ENCODE measurements around the gene FZD7. TPM values are rescaled to one million over a fixed set of nuclear protein-coding genes. Genes with fewer than 3 reads are reported as not detected.

FZD7 gene
- total RNA-seq, result under 0.01 and 0.20 TPM in 2 replicates

GRCh38 chr2:202033317-202034248, at the start of gene FZD7:
TSS of gene FZD7 (plus strand) at chr2:202033855. CDS start at chr2:202034648, 793 bp downstream.
- peak; percentile 83 to 84 for DNase-seq (ENCODE audit: low read depth in 2 of 2)

DNA sequence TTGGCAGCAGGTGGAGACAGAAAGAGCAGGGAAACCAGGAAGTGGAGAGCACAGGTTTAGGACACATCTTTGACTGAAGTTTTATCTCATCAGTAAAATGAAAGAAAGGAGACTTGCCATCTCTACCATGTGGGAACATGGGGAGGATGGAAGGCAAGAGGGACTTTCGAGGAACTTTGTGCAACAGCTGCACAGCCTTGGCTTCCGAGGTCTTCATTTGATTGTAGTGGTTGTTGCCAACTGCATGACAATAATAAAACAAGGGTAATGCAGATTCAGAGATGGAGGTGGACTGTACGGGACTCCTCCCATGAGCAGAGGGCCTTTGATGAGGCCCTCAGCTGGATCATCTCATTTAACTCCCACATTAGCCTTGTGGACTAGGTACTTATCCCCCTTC, 49.3 kb upstream of the FZD7 start:
- no peak for DNase-seq (ENCODE audit: low read depth in 2 of 2)

- no peak for DNase-seq (ENCODE audit: low read depth in 2 of 2)
Observed at GRCh38 chr2:201984800-201985525, 48.7 kb upstream of the FZD7 start.

DNA sequence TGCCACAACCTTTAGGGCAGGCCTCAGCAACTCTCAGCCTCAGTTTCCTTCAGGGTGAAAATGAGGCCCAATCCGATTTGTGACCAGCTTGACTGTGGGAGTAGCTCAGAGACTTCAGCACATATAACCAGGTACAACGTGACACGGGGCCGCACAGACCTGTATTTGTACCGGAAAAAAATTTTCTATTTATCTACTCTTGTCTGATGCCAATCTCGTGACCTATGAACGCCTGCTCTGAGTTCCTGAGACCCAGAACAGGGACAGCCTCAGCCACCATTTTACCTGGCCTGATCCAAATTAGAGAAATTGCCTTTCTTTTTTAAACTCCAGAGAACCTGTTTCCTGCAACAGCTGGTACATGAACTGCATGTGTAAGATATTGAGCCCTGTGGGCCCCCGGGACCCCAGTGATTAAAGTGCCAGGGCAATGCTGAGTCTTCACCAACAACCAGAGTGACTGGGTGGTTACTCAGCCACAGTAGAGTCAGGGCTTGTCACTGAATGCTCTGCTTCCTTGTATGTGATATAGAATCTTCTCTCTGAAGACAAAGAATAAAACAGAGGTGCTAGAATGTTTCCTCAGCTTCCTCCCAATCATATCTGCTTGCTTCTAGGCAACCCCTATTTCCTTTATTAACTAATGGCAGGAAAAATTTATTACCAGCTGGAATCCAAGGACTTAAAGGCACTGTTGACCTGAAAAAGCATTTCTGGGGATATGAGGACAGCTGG, 47.8 kb upstream of the FZD7 start:
- DNase-seq (ENCODE audit: low read depth in 2 of 2), result no peak

DNA sequence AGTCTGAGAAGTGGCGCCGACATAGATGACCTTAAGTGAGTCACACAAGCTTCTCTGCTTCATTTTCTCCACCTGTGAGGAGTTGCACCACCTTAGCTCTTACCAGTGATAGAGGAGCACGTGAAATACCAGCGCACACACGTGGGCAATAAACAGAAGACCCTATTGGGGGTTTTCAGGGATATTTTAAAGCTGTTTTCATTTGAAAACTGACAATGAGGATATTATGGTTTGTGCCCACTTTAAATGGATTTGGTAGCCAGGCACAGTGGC, 47.3 kb upstream of the FZD7 start:
- DNase-seq (ENCODE audit: low read depth in 2 of 2), result no peak

- DNase-seq (ENCODE audit: low read depth in 2 of 2), result no peak
Observed at GRCh38 chr2:201987426-201987825, 46.2 kb upstream of the FZD7 start.

DNA sequence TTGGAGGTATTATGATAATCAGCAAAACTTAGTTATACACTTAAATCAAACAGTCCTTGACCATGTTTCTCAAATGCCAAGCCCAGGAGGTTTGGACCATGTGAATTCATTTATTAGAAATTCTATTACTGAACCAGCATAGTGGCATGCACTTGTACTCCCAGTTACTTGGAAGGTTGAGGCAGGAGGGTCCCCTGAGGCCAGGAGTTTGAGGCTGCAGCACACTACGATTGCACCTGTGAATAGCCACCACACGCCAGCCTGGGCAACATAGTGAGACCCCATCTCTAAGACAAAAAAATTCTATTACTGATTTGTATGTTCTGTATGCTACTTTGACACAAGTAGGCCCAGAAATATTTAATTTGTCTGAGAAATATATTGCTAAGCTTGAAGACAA, 43.6 kb upstream of the FZD7 start:
- DNase-seq (ENCODE audit: low read depth in 2 of 2), result no peak

- no peak for DNase-seq (ENCODE audit: low read depth in 2 of 2)
Observed at GRCh38 chr2:201992960-201993359, 40.7 kb upstream of the FZD7 start.

DNA sequence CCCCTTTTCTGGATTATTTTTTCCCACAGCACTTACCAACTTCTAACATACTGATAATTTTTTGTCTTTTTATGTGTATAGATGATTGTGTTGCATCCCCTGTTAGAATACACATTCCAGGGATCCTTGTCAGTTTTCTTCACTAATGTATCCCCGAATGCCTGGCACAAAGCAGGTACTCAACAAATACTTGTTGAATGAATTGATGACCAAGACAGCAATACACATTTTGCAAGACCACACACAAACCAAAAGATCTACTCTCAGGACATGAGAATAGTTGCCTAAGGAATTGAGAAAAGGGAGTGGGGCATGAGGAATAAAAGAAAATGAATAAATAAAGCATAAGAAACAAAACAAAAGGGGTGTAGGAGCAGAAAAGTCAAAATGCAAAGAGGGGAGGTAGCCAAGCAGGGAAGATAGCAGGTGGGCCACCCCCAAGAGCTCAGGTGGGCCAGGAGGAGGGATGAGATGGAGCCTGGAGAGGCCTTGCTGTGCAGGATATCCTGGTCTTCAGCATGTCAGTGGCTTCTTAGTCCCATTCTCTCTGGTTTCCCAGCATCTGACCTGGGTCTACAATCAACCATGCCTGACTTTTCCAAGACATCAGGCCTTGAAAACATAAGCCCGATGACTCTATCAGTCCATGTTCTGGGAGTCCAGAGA, 38.5 kb upstream of the FZD7 start:
- no peak for DNase-seq (ENCODE audit: low read depth in 2 of 2)

DNA sequence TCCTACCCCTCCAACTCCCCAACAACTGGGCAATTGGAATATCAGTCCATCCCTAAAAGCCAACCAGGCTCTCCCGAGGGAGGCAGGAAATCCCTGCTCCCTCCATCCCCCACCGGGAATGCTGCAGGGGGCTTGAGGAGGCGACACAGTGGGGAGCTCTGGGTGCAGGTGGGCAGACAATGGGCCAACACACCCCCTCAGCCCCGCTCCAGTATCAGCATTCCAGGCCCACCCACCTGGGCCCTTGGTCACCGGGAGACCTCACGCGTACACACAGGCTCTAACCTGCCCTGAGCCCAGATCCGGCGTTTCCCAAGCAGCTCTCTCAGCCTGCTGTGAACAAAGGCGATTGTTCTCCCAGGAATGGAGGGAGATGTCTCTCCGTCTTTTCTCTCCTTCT, 37.6 kb upstream of the FZD7 start:
- no peak for DNase-seq (ENCODE audit: low read depth in 2 of 2)

- DNase-seq (ENCODE audit: low read depth in 2 of 2), result no peak
Observed at GRCh38 chr2:201996679-201997314, 36.9 kb upstream of the FZD7 start.

DNA sequence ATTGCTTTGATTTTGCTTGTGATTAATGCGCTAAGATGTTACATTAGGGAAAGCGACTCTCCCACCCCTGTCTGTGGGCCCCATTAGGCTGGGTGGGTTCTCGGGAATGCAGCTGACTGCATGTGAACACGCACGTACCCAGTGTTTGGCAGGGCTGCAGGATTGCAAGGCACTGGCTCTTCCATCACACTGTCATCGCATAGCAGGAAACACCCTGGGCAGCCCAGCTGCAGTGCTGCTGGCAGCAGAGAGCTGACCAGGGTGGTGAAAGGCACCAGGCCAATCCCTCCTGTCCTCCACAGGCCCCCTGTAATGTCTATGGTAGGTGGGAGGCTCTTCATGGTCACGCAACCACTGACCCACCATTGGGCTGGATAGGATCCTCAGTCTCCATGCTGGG, 34.4 kb upstream of the FZD7 start:
- no peak for DNase-seq (ENCODE audit: low read depth in 2 of 2)

DNA sequence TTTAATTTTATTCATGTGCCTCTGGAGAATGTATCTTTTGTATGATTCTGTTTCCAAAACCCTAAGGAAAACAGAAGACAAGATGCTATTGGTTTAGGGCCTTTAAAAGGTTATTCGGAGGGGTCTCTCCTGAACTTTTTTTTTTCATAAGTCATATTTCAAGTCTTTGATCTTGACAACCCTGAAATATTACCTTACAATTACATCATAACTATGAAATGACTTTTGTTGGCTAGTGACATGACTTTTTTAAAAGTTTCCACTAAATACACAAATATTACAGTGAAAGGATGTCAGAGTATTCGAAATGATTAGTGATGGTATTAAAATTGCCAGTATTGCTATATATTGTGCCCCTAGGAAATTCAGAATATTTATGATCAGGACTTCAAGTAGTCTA, 31.8 kb upstream of the FZD7 start:
- no peak for DNase-seq (ENCODE audit: low read depth in 2 of 2)

- no peak for DNase-seq (ENCODE audit: low read depth in 2 of 2)
Observed at GRCh38 chr2:202002381-202002780, 31.3 kb upstream of the FZD7 start.

DNA sequence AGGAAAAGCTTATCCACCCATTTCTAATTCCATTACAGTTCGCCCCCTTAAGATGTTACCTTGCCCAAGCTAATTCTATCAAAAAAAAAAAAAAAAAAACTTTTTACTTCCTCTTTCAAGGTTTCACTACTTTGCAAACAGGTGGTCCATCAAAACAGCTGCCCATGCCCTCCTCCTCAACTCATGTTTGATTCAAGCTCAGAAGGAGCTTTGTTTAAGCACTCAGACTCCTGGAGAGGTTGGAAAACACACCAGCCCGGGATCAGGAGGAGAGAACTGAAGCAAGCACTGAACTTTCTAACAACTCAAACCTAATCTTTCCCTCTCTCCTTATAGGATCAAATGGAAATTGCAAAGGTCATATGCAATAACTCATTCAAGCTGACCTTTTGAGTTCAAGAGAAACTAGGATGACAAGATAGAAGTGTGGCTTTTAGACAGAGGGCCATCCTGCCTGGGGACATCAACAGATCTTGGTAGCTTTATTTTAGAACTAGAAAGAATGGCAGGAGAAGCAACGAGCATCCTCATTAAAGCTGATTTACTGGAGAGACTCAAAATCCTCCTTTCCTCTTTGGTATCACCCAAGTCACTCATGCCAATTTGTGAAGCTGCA, 28.3 kb upstream of the FZD7 start:
- no peak for DNase-seq (ENCODE audit: low read depth in 2 of 2)

- DNase-seq (ENCODE audit: low read depth in 2 of 2), result no peak
Observed at GRCh38 chr2:202006301-202006700, 27.4 kb upstream of the FZD7 start.

DNA sequence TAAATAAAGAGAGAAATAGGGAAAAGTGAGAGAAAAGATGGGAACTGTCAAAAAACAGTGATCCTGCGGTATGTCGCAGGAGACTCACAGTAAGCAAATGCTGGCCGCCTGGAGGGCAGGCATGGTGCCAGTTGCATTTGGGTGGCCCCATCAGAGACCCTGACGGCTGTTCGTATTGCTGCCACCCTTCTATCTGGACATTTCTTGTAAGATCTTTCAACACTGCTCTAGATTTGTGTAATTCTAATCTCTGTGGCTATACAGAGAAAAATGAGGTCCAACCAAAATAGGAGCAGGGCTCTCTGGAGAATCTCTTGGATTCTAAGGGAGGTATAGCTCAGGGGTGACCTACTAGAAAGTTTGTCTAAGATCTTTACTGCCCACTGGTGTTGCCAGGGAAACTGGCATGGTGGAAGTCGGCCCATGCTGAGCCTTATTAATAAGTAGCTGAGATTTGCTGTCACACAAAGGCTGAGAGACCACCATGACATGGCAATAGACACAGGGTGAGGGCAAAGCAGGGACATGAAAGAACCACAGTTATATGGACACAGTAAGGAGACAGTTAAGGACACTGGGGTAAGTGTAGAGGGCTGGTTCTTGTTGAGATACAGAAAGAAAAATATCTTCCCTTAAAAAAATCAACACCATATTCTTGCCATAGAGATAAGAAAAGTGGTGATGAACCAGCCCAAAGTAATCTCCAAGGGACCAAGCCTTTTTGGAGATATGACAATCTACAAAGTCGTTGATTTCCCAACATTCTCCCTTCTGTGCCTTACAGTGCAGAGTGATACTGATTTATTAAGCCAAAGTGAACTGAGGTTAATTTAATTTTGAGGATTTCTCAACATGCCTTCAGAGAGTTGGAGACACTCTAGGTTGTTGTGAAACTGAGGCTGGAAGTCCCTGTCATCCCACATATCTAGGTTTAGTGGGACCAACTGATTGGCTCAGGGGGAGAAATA, 26.4 kb upstream of the FZD7 start:
- no peak for DNase-seq (ENCODE audit: low read depth in 2 of 2)

DNA sequence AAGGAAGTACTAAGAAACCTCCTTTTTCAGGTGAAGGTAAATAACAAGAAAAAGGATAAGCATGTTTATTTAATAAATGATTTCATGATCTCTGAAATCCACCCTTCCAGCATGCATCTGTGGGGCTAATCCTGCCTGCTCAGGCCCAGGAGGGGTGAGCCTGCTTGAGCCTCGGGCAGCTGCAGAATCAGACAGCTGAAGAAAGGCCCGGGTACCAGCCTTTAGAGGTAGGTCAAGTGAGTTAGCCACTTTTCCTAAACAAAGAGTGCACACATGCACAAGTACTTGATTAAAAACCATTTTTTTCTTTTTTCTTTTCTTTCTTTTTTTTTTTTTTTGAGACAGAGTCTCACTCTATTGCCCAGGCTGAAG, 25.7 kb upstream of the FZD7 start:
- DNase-seq (ENCODE audit: low read depth in 2 of 2), result no peak

DNA sequence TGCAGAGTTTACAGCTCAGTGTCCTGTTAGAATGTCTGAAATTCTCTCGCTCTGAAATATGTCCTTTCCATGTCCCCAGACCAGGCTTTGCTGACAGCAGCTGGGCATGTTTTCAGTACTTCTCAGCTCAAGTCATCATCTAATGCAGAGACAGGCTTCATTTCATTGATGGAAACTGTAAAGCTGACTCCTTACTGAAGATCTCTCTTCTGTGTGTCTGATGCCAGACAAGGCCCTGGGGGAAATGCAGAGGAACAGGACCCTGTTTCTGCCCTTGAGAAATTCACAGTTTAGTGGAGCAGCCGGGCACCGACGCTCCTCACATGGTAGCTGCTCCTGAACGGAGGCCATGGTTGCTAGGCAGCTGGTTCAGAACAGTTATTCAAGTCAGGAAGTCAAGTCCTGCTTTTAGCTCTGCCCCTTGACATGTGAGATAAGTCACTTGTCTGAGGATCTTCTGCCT, 24.6 kb upstream of the FZD7 start:
- peak in 1 of 2 donors; percentile 3 for DNase-seq (ENCODE audit: low read depth in 2 of 2)

DNA sequence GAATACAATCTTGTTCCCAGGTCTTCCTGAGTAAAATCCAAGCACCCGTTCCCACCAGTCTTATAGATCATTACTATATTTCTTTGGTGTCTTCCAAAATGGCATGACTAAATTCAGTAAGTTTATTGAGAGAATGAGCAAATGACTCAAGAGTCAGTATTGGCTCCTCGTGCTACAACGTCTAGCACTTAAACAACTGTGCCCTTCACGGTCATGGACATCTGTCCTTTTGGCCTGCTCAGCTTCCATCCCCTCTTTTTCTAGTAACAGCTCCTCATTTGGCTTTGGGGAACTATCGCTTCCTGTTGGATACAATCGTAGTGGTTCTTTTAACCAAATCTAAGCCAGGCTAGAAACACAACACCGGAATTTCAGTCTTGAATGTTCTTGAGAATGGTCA, 24.1 kb upstream of the FZD7 start:
- no peak for DNase-seq (ENCODE audit: low read depth in 2 of 2)
